Upper lobe of right lung (tissue), 1 donor: ENCODE data around the gene RASSF6. TPM values are rescaled to one million over a fixed set of nuclear protein-coding genes. Genes with fewer than 3 reads are reported as not detected.

Experiments
- ATAC-seq: fragments of 200-7000 bp; cut with Tn5 transposase; one replicate; pipeline ENCODE4 v1.9.1; 2020; ENCODE audit warnings: mild to moderate bottlenecking, moderate library complexity
- DNase-seq: peaks from one replicate; pipeline ENCODE4 v3.0.0-alpha.2; 2020
- H3K27ac ChIP-seq: fragments of 200-600 bp; one replicate; pipeline ENCODE4 v1.8.0; 2022
- H3K27me3 ChIP-seq: fragments of 200-600 bp; one replicate; pipeline ENCODE4 v1.8.0; 2022; ENCODE audit warnings: mild to moderate bottlenecking
- H3K36me3 ChIP-seq: fragments of 200-600 bp; one replicate; pipeline ENCODE4 v1.8.0; 2022
- H3K4me1 ChIP-seq: fragments of 200-600 bp; one replicate; pipeline ENCODE4 v1.8.0; 2022
- H3K4me3 ChIP-seq: fragments of 200-600 bp; one replicate; pipeline ENCODE4 v1.8.0; 2022; ENCODE audit warnings: mild to moderate bottlenecking
- H3K9me3 ChIP-seq: fragments of 200-600 bp; one replicate; pipeline ENCODE4 v1.8.0; 2022
- intact Hi-C: fragments of 100-400 bp; cut with DNase I; formaldehyde crosslinking; loops from one replicate; pipeline ENCODE4 v1.11.0; 2022
- total RNA-seq: library from RNA; stranded (reverse); fragmentation: NEBNext Ultra II Directional; extraction: Animal tissue kit (Norgen Biotek cat#: 25700); gene quantifications from one replicate; pipeline ENCODE4 v1.2.1, GENCODE V29; 2021
- TF ChIP-seq, protein P1 (sequence below): fragments of 200-600 bp; IDR thresholded peaks from one replicate; pipeline ENCODE4 v1.8.0; 2022; ENCODE audit warnings: antibody characterized with exemption
- donor health status: DM: no; HTN: yes; CAD: no; lungs with severe emphysema.

The RASSF6 gene
- total RNA-seq, 1 donor from 2014 or later, result 3.1 TPM

DNA sequence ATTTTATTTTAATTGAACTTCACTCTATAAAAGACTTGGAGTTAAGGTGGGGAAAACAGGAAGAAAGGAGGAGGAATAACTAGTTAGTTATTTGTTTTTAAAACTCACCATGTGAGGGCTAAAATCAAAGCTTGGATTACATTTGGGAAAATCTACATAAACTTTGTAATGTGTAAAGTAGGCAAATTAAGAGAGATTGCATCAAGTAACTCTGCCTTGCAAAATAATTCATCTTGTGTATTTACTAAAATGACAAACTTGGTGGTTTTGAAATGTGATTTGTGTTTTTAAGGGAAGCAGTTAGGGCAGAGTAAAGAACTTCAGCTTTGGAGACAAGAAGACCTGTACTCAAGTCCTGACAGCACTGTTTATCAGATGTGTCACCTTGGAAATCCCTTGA, 43.3 kb upstream of the RASSF6 start:
- H3K4me3 ChIP-seq, result no peak overlapping the region
- no peaks in the 10 kb centered on the region for H3K36me3 ChIP-seq
- ATAC-seq (no peak), DNase-seq (no peak)
- TF ChIP-seq, protein P1, sequence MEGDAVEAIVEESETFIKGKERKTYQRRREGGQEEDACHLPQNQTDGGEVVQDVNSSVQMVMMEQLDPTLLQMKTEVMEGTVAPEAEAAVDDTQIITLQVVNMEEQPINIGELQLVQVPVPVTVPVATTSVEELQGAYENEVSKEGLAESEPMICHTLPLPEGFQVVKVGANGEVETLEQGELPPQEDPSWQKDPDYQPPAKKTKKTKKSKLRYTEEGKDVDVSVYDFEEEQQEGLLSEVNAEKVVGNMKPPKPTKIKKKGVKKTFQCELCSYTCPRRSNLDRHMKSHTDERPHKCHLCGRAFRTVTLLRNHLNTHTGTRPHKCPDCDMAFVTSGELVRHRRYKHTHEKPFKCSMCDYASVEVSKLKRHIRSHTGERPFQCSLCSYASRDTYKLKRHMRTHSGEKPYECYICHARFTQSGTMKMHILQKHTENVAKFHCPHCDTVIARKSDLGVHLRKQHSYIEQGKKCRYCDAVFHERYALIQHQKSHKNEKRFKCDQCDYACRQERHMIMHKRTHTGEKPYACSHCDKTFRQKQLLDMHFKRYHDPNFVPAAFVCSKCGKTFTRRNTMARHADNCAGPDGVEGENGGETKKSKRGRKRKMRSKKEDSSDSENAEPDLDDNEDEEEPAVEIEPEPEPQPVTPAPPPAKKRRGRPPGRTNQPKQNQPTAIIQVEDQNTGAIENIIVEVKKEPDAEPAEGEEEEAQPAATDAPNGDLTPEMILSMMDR, result no peak
- no peak overlapping the region for H3K27ac ChIP-seq
- no peaks in the 10 kb centered on the region for H3K27me3 ChIP-seq
- intact Hi-C loops, result no loop called here
- no peaks in the 10 kb centered on the region for H3K4me1 ChIP-seq
- no peaks in the 10 kb centered on the region for H3K9me3 ChIP-seq

DNA sequence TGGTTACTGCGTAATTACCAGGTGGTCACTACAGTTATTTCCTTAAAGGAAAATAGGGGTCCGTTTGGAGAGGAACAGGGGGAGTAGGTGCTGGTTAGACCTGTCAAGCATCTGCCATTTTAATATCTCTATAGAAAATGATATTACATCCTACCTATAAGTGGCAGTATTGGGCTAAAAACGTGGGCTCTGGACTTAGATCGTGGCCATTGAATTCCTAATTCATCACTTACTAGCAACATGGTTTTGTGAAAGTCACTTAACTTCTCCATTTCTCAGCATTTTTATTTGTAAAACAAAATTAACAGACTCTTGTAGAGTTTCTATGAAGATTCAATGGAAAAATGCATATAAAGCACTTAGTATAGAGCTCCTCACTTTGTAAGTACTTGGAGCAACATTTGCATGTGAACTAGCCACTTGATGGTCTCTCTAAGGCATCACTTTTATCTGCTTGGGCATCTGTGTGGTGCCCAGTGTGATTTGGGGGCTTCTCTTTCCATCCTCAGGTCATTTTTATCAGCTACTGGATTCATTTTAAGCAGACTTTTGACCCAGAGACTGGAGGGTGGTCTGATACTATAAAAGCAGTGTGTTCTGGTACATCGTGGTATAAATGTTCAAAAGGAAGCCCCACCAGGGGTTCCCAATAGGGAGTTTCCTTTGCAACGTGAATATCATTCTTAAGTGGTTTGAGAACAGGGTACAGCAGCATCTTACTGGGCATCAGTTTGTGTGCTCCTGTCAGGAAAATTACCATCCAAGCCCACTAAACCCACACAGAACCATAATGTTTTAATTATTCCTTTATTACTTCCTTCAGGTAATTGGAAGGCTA, 42.7 kb upstream of the RASSF6 start:
- Histone ChIP-seq H3K27me3 (no peaks in the 10 kb centered on the region), H3K27ac (no peak overlapping the region), H3K4me3 (no peak overlapping the region), H3K36me3 (no peaks in the 10 kb centered on the region), H3K4me1 (no peaks in the 10 kb centered on the region), H3K9me3 (no peaks in the 10 kb centered on the region)
- DNase-seq (no peak), ATAC-seq (peak; percentile 87)
- TF ChIP-seq, protein P1, result peak; percentile 58
- intact Hi-C loops, result no loop called here

DNA sequence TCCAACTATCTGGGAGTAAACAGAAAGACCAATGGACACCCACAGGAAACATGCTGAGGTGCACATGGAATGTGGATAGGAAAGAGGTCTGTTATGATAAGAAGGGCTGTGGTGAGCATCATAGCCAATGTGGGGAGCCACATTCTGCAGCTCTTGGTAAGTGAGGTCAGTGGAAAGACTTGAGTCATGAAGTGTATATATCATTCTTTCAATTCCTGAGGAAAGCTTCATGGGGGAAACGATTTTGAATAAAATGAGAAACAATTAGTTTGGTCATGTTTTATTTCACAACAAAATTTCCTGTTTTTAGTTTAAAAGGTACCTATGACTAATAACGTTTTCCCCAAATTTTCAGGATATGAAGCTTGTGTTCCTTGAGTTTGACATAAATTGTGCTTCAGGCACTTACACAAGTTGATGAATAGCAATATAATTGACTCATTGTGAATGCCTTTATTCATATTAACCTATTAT, 41.4 kb upstream of the RASSF6 start:
- no peak overlapping the region for H3K4me3 ChIP-seq

DNA sequence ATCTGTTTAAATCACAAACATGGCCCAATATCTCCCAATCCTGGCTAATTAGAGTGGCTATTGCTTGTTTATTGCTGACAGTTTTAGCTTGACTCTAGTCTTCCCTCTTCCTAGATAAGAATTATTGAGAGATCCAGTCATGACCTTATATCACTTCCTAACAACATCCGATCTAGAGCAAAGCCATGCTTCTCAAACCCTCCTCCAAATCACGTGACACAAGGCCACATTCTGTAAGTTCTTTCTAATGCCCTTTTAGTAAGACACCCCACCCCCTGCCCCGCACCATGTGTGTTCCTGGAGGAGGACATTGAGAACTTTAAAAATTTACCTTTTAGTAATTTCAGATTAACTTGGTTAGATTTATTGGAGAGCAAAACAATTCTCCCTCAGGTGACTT, 40.6 kb upstream of the RASSF6 start:
- Histone ChIP-seq H3K4me3 (no peak overlapping the region), H3K27ac (no peak overlapping the region), H3K27me3 (no peaks in the 10 kb centered on the region), H3K4me1 (no peaks in the 10 kb centered on the region), H3K9me3 (no peaks in the 10 kb centered on the region), H3K36me3 (no peaks in the 10 kb centered on the region)
- DNase-seq (no peak), ATAC-seq (no peak)
- TF ChIP-seq, protein P1, result no peak
- intact Hi-C loops, result no loop called here

More for the DNA sequence above, 41.4 kb upstream of the RASSF6 start:
- no peaks in the 10 kb centered on the region for H3K9me3 ChIP-seq
- H3K36me3 ChIP-seq, result no peaks in the 10 kb centered on the region
- no peak for ATAC-seq
- H3K27me3 ChIP-seq, result no peaks in the 10 kb centered on the region
- H3K4me1 ChIP-seq, result no peaks in the 10 kb centered on the region
- intact Hi-C loops, result no loop called here
- no peak overlapping the region for H3K27ac ChIP-seq
- DNase-seq, result no peak
- TF ChIP-seq, protein P1, result no peak

DNA sequence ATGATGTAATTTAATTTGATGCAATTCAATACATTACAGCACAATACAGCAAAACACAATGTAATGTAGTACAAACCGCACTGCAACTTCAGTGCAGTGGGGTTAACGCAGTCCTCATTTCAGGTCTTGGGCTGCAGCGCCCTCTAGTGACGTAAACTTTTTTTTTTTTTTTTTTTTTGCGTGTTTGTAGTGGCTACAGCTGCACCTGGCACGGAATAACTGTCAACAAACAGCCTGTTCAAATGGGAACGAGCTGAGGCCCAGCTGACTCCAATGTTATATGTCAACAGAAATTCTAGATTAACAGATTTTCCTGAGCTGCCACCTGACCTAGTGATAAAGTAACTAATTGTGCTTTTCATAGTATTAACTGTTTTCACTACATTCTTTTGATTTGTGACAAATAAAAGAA, 33.5 kb upstream of the RASSF6 start:
- Histone ChIP-seq H3K27me3 (no peaks in the 10 kb centered on the region), H3K4me1 (no peaks in the 10 kb centered on the region), H3K36me3 (no peaks in the 10 kb centered on the region), H3K9me3 (no peaks in the 10 kb centered on the region), H3K4me3 (no peak overlapping the region), H3K27ac (no peak overlapping the region)
- ATAC-seq (peak; percentile 87), DNase-seq (no peak)
- TF ChIP-seq, protein P1, result peak; percentile 55
- intact Hi-C loops, result loop anchor here (10.0 kb wide), 1 partner anchor 79 kb away; no protein-coding TSS in a partner anchor
